Esophagus squamous epithelium (tissue), 5 donors: ENCODE results near the gene GIN1. TPM values are rescaled to one million over a fixed set of nuclear protein-coding genes. Genes with fewer than 3 reads are reported as not detected.

Experiments used
- DNase-seq: peaks from one replicate; lab custom pipeline; 2025; lab: John Stamatoyannopoulos, UW
- H3K27ac ChIP-seq, 4 donors: fragments of 200-600 bp; sonication (generic); one replicate each; pipeline ENCODE4 v1.5.1; 2016 to 2019; ENCODE audit warnings: mild to moderate bottlenecking in 1 of 4
- H3K27me3 ChIP-seq, 4 donors: fragments of 200-600 bp; sonication (generic); 1 replicate in 3 of 4; 2 replicates in 1 of 4; pipeline versions ENCODE4 v1.5.1 to v1.6.0; 2017 to 2021; ENCODE audit warnings: antibody characterized with exemption in 1 of 4
- H3K36me3 ChIP-seq, 3 donors: fragments of 200-600 bp; sonication (generic); one replicate each; pipeline ENCODE4 v1.5.1; 2016 to 2019
- H3K4me1 ChIP-seq, 3 donors: fragments of 200-600 bp; sonication (generic); one replicate each; pipeline ENCODE4 v1.5.1; 2017 to 2019
- H3K4me3 ChIP-seq, 4 donors: fragments of 200-600 bp; sonication (generic); 1 replicate in 3 of 4; 2 replicates in 1 of 4; pipeline ENCODE4 v1.5.1; 2016 to 2019; ENCODE audit warnings: mild to moderate bottlenecking in 2 of 4, moderate library complexity in 1 of 4
- H3K9me3 ChIP-seq, 3 donors: fragments of 200-600 bp; sonication (generic); one replicate each; pipeline ENCODE4 v1.5.1; 2016 to 2019
- POLR2A ChIP-seq, 4 donors: fragments of 450-650 bp; IDR thresholded peaks; one replicate each; pipeline ENCODE4 v1.6.1; 2017; ENCODE audit warnings: antibody characterized with exemption in 4 of 4, mild to moderate bottlenecking in 4 of 4, moderate library complexity in 3 of 4
- WGBS, 2 donors: methylation state at CpG; one replicate each; pipeline ENCODE4 v1.1.5; 2018; 5-methylcytosine and 5-hydroxymethylcytosine counted together
- intact Hi-C: fragments of 100-400 bp; cut with DNase I; formaldehyde crosslinking; loops from one replicate; pipeline ENCODE4 v1.15.0; 2022
- total RNA-seq, 4 donors: library from RNA; depleted of rRNA; stranded (reverse); fragments of >200 nt; gene quantifications; one replicate each; pipeline ENCODE4 v1.1.0, GENCODE V29; 2016
- TF ChIP-seq, protein P1 (sequence below), 6 experiments: fragments of 450-650 bp in 4 of 6; fragments of 200-600 bp in 2 of 6; sonication (generic) in 2 of 6; IDR thresholded peaks; one replicate each; pipeline ENCODE4 v1.5.1; 2016 to 2019; ENCODE audit warnings: antibody characterized with exemption in 6 of 6, mild to moderate bottlenecking in 4 of 6, moderate library complexity in 4 of 6
- donor health status: DM: yes; HTN: yes; CAD: no.

GIN1 gene
- total RNA-seq, 4 donors from 2014 or later, result 1.5 to 6.8 (median 3.7) TPM

DNA sequence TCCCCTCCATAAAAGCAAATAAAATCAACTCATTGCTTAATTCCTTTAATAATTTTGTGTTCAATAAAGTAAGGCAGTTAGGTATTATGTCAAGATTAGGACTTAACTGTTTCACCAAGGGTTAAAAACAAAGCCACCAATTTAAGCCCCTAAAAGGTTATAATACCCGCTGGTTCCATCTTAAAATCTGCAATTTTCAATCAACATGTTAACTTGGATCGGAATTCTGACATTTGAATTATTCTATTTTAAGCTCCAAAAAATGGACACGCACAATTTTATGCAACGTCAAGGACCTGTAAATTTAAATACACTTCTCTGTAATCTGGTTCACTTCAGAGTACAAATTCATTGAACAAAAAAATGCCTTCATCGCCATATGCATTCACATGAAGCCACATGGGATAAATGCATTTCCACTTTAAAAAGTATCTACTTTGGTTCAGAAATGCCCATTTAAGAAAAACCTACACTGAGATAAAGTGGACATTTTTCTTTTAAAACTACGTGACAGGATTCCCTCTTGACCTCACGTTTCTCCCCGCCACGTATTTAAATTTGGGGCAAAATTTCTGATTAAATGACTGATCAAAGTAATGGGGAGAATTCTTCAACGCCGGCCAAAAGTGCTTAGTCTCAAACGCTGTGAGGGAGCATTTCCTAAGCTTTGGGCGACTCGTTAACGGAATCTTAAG, 721 bp downstream of the GIN1 start:
- 0 to 3% methylated on average over 15 of the region's 15 CpGs for WGBS, 2 donors
- no peaks in the 10 kb centered on the region for H3K36me3 ChIP-seq
- intact Hi-C loops, result no loop called here
- H3K27ac ChIP-seq, result peak overlapping the region; percentile 90 to 98 (median 94)
- no peak for DNase-seq
- TF ChIP-seq, protein P1, sequence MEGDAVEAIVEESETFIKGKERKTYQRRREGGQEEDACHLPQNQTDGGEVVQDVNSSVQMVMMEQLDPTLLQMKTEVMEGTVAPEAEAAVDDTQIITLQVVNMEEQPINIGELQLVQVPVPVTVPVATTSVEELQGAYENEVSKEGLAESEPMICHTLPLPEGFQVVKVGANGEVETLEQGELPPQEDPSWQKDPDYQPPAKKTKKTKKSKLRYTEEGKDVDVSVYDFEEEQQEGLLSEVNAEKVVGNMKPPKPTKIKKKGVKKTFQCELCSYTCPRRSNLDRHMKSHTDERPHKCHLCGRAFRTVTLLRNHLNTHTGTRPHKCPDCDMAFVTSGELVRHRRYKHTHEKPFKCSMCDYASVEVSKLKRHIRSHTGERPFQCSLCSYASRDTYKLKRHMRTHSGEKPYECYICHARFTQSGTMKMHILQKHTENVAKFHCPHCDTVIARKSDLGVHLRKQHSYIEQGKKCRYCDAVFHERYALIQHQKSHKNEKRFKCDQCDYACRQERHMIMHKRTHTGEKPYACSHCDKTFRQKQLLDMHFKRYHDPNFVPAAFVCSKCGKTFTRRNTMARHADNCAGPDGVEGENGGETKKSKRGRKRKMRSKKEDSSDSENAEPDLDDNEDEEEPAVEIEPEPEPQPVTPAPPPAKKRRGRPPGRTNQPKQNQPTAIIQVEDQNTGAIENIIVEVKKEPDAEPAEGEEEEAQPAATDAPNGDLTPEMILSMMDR (IDR thresholded peaks at IDR 0.05), result no peak
- TF ChIP-seq POLR2A (IDR thresholded peaks at IDR 0.05), result peak in 1 of 4 donors; percentile 50
- H3K4me3 ChIP-seq, result peak overlapping the region; percentile 64 to 83 (median 76)
- H3K27me3 ChIP-seq, result no peaks in the 10 kb centered on the region
- H3K4me1 ChIP-seq, result peaks cover 0 to 37% (median 11%) of the 10 kb centered on the region in 3 donors
- no peaks in the 10 kb centered on the region for H3K9me3 ChIP-seq

DNA sequence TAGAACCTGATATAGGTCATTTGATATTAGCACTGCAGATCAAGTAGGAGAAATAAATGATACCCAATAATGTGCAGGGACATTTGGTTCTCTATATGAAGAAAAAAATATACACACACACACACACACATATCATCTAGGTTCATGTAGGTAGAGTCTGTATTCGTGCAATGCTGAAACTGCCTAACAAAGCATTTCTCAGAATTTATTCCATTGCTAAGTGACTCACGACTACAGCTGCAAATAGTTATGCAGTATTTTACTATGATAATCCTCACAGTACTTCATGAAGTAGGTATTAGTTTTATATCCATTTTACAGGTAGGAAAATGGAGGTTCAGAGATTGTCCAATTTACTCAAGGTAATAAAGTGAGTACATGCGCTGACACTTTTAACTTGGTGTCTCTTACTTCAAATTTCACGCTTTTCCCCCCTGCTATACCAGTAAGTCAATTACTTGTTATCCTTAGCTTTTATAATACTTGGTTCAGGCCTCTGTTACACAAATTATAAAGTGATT, 2.4 kb downstream of the GIN1 start:
- Histone ChIP-seq H3K4me1 (peaks cover 0 to 33% (median 11%) of the 10 kb centered on the region in 3 donors), H3K4me3 (no peak overlapping the region), H3K27ac (no peak overlapping the region), H3K9me3 (no peaks in the 10 kb centered on the region), H3K36me3 (no peaks in the 10 kb centered on the region), H3K27me3 (no peaks in the 10 kb centered on the region)
- WGBS, 2 donors, result 75 to 89% methylated on average over 4 of the region's 4 CpGs
- TF ChIP-seq POLR2A (IDR thresholded peaks at IDR 0.05), result no peak
- TF ChIP-seq, protein P1 (IDR thresholded peaks at IDR 0.05), result no peak
- no peak for DNase-seq
- intact Hi-C loops, result no loop called here

DNA sequence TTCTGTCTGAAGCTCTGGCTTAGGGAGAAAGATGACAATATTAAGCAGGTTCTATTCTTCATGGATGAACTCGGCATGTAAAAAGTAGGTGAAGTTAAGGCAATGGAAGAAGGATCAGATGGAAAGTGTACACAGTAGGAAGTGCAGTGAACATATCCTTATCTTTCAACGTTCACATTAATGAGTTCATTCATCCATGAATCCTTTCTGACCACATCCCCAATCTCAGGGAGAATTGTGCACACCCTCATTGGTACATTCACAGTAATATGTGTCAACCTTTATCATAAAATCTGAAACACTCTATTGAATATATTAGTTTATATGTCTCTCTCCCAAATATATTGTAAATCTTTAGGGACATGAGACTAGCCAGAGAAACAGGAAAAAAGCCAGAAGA, 5.5 kb downstream of the GIN1 start:
- peaks cover 0 to 14% (median 6%) of the 10 kb centered on the region in 3 donors for H3K4me1 ChIP-seq
- 72 to 83% methylated on average over 2 of the region's 2 CpGs for WGBS, 2 donors
- DNase-seq, result no peak
- H3K4me3 ChIP-seq, result no peak overlapping the region
- no peaks in the 10 kb centered on the region for H3K27me3 ChIP-seq
- H3K36me3 ChIP-seq, result no peaks in the 10 kb centered on the region
- intact Hi-C loops, result no loop called here
- no peak for TF ChIP-seq POLR2A (IDR thresholded peaks at IDR 0.05)
- TF ChIP-seq, protein P1 (IDR thresholded peaks at IDR 0.05), result no peak
- H3K27ac ChIP-seq, result no peak overlapping the region
- no peaks in the 10 kb centered on the region for H3K9me3 ChIP-seq

DNA sequence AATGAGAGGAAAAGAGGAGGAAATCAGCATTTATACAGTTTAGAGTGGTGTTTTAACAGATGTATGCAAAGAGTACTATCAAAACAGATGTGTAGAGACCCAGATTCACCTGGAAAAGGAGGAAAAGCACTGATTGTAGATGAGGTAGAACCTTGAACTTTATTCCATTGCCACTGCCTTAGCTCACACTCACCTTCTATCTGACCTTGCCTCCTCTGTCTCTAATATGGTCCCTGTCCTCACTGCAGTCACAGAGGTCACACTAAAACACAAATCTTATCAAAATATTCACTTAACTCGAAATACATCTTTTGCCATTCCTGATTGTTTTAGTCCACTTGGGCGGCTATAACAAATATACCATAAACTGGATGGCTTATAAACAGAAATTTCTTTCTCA, 7.0 kb downstream of the GIN1 start:
- H3K27ac ChIP-seq, result no peak overlapping the region
- H3K36me3 ChIP-seq, result no peaks in the 10 kb centered on the region
- no peaks in the 10 kb centered on the region for H3K9me3 ChIP-seq
- no peaks in the 10 kb centered on the region for H3K27me3 ChIP-seq
- intact Hi-C loops, result no loop called here
- 96 to 97% methylated on average over 2 of the region's 2 CpGs for WGBS, 2 donors
- H3K4me3 ChIP-seq, result no peak overlapping the region
- no peak for TF ChIP-seq POLR2A (IDR thresholded peaks at IDR 0.05)
- TF ChIP-seq, protein P1 (IDR thresholded peaks at IDR 0.05), result no peak
- peaks cover 0 to 2% (median 0%) of the 10 kb centered on the region in 3 donors for H3K4me1 ChIP-seq
- no peak for DNase-seq

DNA sequence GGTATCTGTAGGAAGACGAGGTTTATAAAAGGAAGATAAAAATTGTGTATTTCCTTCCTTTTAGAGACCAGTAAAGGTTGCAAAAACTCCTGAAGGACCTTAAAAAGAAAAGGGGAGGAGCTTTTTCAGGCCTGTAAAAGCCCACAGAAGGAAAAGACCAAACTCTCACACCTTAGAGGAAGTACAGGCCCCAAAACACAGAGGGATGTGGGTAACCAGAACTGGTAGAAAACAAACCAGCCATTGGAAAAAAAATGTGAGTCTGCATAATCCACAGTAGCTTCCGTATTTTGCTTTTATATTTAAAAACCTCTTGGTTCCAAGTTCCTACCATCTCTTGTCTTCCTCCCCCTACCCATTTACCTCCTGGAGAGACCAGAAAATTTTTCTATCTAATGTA, 8.5 kb downstream of the GIN1 start:
- WGBS, 2 donors, result 70 to 78% methylated on average over 2 of the region's 2 CpGs
- intact Hi-C loops, result no loop called here
- no peak for DNase-seq
- Histone ChIP-seq H3K27me3 (no peaks in the 10 kb centered on the region), H3K4me1 (no peaks in the 10 kb centered on the region), H3K36me3 (no peaks in the 10 kb centered on the region), H3K27ac (no peak overlapping the region), H3K9me3 (no peaks in the 10 kb centered on the region), H3K4me3 (no peak overlapping the region)
- TF ChIP-seq, protein P1 (IDR thresholded peaks at IDR 0.05), result no peak
- no peak for TF ChIP-seq POLR2A (IDR thresholded peaks at IDR 0.05)
